CD4-positive, alpha-beta T cell treated with Interleukin-15 for 4 hours (primary cell): ENCODE measurements around the gene PCDHA7.
"Not testable (repeated sequence)": the region's sequence is repeated elsewhere in the genome, so short reads cannot be mapped to it uniquely, and the experiment has no call there.

Source experiments
- DNase-seq: peaks from one replicate; pipeline ENCODE4 v3.0.0-alpha.2; 2020; ENCODE audit warnings: low spot score

PCDHA7 gene, protein sequence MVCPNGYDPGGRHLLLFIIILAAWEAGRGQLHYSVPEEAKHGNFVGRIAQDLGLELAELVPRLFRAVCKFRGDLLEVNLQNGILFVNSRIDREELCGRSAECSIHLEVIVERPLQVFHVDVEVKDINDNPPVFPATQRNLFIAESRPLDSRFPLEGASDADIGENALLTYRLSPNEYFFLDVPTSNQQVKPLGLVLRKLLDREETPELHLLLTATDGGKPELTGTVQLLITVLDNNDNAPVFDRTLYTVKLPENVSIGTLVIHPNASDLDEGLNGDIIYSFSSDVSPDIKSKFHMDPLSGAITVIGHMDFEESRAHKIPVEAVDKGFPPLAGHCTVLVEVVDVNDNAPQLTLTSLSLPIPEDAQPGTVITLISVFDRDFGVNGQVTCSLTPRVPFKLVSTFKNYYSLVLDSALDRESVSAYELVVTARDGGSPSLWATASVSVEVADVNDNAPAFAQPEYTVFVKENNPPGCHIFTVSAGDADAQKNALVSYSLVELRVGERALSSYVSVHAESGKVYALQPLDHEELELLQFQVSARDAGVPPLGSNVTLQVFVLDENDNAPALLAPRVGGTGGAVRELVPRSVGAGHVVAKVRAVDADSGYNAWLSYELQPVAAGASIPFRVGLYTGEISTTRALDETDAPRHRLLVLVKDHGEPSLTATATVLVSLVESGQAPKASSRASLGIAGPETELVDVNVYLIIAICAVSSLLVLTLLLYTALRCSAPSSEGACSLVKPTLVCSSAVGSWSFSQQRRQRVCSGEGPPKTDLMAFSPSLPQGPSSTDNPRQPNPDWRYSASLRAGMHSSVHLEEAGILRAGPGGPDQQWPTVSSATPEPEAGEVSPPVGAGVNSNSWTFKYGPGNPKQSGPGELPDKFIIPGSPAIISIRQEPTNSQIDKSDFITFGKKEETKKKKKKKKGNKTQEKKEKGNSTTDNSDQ

DNA sequence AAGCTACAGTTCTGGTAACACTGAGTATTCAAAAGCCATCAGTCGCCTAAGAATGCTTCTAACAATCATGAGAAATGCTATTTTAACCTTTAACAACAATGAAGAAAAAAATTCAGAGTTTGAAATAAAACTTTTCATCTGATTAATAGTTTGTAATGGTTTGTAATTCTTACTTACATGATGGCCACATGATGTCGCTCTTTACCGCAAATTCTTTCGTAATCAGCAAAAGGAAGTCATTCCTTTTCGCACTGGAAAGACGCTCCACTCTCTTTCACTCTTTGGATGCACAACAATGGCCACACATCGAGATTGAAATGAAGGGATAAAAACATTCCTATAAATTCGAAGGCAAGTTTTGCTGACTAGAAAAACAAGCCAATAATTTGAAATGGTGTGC, at the start of gene PCDHA7:
PCDHA7 (plus strand) TSS at position 277 of the 400 bp plus-strand sequence; CDS start at position 392, 115 bp downstream.
- no peak for DNase-seq

DNA sequence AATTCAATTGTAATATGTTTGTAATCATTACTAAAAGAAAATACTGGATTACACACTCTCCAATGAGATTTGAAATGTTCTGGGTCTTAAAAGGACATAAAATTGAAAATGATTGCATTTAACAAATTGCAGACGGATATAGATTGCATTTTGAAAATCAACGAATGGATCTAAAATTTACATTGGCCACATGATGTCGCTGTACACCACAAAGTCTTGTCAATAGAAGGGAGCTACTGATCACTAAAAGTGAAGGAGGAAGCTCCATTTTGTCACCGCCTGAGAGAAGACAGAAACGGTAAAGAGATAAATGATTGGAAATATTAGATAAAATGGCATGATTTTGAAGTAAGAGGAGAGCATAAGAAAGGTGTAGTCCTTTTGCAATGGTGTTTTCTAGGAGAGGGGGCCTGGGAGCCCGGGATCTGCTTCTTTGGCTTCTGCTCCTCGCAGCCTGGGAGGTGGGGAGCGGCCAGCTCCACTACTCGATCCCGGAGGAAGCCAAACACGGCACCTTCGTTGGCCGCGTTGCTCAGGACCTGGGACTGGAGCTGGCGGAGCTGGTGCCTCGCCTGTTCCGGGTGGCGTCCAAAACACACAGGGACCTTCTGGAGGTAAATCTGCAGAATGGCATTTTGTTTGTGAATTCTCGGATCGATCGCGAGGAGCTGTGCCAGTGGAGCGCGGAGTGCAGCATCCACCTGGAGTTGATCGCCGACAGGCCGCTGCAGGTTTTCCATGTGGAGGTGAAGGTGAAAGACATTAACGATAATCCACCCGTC, 48.0 kb upstream of the PCDHA7 start, which contains the start of gene PCDHA1:
PCDHA1 (plus strand) TSS at position 236 of the 782 bp plus-strand sequence.
- DNase-seq: no peak

DNA sequence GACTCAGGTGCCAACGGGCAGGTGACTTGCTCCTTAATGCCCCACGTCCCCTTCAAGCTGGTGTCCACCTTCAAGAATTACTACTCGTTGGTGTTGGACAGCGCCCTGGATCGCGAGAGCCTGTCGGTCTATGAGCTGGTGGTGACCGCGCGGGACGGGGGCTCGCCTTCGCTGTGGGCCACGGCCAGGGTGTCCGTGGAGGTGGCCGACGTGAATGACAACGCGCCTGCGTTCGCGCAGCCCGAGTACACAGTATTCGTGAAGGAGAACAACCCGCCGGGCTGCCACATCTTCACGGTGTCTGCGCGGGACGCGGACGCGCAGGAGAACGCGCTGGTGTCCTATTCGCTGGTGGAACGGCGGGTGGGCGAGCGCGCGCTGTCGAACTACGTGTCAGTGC, 46.6 kb upstream of the PCDHA7 start:
- not testable (repeated sequence) for DNase-seq

DNA sequence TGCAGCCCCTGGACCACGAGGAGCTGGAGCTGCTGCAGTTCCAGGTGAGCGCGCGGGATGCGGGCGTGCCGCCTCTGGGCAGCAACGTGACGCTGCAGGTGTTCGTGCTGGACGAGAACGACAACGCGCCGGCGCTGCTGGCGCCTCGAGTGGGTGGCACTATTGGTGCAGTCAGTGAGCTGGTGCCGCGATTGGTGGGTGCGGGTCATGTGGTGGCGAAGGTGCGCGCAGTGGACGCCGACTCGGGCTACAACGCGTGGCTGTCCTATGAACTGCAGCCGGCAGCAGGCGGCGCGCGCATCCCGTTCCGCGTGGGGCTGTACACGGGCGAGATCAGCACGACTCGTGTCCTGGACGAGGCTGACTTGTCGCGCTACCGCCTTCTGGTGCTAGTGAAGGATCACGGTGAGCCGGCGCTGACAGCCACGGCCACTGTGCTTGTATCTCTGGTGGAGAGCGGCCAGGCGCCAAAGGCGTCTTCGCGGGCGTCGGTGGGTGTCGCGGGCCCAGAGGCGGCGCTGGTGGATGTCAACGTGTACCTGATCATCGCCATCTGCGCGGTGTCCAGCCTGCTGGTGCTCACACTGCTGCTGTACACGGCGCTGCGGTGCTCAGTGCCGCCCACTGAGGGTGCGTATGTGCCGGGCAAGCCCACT, 46.1 kb upstream of the PCDHA7 start:
- DNase-seq: not testable (repeated sequence)

DNA sequence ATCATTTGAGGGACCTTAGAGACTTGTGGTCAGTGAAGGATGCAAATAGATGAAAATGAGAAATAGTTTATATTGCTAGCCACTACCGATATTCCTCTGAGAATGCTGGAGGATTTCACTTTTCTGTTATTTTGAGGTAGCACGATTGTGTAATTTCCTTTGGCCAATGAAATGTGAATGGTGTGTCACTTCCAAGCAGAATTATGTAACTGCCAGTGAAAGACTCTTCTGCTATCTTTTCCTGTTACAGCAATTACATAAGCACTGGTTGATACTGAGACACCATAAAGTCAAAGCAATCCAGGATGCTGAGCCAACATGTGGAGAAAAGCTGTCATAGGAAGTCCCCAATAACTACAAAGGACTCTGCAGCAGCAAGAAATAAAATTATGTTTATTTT, 43.0 kb upstream of the PCDHA7 start:
- no peak for DNase-seq

DNA sequence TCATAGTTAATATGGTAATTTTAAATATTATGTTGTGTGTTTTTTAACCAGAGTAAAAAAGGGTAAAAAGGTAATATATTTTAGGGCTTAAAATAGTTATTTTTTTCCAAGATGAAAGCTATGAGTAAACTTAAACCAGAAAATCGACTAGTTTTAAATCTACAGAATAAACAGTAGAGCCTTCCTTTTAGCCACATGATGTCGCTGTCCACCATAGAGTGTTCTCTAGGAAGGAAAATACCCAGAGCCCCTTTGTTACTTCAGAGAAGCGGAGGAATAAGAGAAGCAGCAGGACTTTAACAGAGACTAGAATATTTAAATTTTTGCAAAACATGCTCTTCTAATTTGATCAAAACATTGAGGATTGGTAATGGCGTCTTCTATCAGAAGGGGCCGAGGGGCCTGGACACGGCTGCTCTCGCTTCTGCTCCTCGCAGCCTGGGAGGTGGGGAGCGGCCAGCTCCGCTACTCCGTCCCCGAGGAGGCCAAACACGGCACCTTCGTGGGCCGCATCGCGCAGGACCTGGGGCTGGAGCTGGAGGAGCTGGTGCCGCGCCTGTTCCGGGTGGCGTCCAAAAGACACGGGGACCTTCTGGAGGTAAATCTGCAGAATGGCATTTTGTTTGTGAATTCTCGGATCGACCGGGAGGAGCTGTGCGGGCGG, 39.3 kb upstream of the PCDHA7 start, which contains the start of gene PCDHA2:
PCDHA2 (plus strand) TSS at position 258 of the 664 bp plus-strand sequence.
- no peak for DNase-seq

DNA sequence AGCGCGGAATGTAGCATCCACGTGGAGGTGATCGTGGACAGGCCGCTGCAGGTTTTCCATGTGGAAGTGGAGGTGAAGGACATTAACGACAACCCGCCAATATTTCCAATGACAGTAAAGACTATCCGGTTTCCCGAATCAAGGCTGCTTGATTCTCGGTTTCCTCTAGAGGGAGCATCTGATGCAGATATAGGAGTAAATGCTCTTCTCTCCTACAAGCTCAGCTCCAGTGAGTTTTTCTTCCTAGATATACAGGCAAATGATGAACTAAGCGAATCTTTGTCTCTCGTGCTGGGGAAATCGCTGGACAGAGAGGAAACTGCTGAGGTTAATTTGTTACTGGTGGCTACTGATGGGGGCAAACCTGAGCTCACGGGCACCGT, 38.8 kb upstream of the PCDHA7 start:
- no peak for DNase-seq

DNA sequence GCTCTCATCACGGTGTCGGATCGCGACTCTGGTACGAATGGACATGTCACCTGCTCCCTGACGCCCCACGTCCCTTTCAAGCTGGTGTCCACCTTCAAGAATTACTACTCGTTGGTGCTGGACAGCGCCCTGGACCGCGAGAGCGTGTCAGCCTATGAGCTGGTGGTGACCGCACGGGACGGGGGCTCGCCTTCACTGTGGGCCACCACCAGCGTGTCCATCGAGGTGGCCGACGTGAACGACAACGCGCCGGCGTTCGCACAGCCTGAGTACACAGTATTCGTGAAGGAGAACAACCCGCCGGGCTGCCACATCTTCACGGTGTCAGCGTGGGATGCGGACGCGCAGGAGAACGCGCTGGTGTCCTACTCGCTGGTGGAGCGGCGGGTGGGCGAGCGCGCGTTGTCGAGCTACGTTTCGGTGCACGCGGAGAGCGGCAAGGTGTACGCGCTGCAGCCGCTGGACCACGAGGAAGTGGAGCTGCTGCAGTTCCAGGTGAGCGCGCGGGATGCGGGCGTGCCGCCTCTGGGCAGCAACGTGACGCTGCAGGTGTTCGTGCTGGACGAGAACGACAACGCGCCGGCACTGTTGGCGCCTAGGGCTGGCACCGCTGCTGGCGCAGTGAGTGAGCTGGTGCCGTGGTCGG, 37.9 kb upstream of the PCDHA7 start:
- not testable (repeated sequence) for DNase-seq

DNA sequence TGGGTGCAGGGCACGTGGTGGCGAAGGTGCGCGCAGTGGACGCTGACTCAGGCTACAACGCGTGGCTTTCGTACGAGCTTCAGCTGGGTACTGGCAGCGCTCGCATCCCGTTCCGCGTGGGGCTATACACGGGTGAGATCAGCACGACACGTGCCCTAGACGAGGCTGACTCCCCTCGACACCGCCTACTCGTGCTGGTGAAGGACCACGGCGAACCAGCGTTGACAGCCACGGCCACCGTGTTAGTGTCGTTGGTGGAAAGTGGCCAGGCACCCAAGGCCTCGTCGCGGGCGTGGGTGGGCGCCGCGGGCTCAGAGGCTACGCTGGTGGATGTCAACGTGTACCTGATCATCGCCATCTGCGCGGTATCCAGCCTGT, 37.4 kb upstream of the PCDHA7 start:
- no peak for DNase-seq

DNA sequence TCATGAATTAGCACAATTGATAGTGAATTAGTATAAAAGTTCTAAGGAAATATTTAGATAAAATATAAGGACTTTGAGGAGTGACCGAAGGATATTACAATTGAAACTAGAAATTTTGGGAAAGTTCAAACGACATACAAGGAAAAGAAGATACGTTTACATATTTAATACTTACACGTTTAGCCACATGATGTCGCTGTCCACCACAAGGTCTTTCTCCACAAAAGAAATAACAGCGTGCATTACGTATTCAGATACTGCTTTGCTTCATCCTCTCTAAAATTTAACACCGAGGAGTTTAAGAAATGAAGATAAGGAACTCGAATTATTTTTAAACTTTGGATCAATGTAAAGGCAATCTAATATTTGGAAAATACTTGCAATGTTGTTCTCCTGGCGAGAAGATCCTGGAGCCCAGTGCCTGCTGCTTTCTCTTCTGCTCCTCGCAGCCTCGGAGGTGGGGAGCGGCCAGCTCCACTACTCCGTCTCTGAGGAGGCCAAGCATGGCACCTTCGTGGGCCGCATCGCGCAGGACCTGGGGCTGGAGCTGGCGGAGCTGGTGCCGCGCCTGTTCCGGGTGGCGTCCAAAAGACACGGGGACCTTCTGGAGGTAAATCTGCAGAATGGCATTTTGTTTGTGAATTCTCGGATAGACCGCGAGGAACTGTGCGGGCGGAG, 33.1 kb upstream of the PCDHA7 start, which contains the start of gene PCDHA3:
PCDHA3 (plus strand) TSS at position 242 of the 678 bp plus-strand sequence.
- no peak for DNase-seq

DNA sequence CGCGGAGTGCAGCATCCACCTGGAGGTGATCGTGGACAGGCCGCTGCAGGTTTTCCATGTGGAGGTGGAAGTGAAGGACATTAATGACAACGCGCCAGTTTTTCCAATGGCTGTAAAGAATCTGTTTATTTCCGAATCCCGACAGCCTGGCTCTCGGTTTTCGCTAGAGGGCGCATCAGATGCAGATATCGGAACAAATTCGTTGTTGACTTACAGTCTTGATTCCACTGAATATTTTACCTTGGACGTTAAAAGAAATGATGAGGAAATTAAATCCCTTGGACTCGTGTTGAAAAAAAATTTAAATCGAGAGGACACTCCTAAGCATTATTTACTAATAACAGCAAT, 32.6 kb upstream of the PCDHA7 start:
- DNase-seq: no peak

DNA sequence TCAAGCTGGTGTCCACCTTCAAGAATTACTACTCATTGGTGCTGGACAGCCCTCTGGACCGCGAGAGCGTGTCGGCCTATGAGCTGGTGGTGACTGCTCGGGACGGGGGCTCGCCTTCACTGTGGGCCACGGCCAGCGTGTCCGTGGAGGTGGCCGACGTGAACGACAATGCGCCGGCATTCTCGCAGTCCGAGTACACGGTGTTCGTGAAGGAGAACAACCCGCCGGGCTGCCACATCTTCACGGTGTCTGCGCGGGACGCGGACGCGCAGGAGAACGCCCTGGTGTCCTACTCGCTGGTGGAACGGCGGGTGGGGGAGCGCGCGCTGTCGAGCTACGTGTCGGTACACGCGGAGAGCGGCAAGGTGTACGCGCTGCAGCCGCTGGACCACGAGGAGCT, 31.7 kb upstream of the PCDHA7 start:
- DNase-seq: not testable (repeated sequence)

DNA sequence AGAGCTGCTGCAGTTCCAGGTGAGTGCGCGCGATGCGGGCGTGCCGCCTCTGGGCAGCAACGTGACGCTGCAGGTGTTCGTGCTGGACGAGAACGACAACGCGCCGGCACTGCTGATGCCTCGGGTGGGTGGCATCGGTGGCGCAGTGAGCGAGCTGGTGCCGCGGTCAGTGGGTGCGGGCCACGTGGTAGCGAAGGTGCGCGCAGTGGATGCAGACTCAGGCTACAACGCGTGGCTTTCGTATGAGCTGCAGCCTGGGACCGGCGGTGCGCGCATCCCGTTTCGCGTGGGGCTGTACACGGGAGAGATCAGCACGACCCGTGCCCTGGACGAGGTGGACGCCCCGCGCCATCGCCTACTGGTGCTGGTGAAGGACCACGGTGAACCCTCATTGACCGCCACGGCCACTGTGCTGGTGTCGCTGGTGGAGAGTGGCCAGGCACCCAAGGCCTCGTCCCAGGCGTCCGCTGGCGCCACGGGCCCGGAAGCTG, 31.2 kb upstream of the PCDHA7 start:
- DNase-seq: no peak

DNA sequence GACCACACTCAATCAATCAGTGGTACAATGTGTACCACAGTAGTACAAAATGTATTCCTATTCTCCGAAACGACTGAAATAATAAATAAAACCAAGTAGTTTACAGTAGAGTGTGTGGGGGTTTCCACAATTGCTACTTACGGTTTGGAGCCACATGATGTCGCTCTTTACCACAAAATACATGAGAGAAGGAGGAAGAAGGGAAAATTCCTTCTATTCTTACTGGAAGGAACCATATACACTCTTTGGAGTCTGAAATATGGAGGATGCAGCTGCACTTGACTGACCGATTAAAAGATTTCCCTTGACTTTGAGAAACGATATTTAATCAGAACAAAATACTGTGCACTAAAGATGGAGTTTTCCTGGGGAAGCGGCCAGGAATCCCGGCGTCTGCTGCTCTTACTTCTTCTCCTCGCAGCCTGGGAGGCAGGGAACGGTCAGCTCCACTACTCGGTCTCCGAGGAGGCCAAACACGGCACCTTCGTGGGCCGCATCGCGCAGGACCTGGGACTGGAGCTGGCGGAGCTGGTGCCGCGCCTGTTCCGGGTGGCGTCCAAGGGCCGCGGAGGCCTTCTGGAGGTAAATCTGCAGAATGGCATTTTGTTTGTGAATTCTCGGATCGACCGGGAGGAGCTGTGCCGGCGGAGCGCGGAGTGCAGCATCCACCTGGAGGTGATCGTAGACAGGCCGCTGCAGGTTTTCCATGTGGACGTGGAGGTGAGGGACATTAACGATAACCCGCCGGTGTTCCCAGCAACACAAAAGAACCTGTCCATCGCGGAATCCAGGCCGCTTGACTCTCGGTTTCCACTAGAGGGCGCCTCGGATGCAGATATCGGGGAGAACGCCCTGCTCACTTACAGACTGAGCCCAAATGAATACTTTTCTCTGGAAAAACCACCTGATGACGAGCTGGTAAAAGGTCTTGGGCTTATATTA, 27.0 kb upstream of the PCDHA7 start, which contains the start of gene PCDHA4:
PCDHA4 (plus strand) TSS at position 235 of the 942 bp plus-strand sequence.
- no peak for DNase-seq

DNA sequence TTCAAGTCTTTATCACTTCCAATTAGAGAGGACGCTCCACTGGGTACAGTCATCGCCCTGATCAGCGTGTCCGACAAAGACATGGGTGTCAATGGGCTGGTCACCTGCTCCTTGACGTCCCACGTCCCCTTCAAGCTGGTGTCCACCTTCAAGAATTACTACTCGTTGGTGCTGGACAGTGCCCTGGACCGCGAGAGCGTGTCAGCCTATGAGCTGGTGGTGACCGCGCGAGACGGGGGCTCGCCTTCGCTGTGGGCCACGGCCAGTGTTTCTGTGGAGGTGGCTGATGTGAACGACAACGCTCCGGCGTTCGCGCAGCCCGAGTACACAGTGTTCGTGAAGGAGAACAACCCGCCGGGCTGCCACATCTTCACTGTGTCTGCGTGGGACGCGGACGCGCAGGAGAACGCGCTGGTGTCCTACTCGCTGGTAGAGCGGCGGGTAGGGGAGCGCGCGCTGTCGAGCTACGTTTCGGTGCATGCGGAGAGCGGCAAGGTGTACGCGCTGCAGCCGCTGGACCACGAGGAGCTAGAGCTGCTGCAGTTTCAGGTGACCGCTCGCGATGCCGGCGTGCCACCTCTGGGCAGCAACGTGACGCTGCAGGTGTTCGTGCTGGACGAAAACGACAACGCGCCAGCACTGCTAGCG, 25.7 kb upstream of the PCDHA7 start:
- not testable (repeated sequence) for DNase-seq

DNA sequence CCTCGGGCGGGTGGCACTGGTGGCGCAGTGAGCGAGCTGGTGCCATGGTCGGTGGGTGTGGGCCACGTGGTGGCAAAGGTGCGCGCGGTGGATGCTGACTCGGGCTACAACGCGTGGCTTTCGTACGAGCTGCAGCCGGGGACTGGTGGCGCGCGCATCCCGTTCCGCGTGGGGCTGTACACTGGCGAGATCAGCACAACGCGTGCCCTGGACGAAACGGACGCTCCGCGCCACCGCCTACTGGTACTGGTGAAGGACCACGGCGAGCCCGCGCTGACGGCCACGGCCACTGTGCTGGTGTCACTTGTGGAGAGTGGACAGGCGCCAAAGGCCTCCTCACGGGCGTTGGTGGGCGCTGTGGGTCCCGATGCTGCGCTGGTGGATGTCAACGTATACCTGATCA, 25.2 kb upstream of the PCDHA7 start:
- no peak for DNase-seq

DNA sequence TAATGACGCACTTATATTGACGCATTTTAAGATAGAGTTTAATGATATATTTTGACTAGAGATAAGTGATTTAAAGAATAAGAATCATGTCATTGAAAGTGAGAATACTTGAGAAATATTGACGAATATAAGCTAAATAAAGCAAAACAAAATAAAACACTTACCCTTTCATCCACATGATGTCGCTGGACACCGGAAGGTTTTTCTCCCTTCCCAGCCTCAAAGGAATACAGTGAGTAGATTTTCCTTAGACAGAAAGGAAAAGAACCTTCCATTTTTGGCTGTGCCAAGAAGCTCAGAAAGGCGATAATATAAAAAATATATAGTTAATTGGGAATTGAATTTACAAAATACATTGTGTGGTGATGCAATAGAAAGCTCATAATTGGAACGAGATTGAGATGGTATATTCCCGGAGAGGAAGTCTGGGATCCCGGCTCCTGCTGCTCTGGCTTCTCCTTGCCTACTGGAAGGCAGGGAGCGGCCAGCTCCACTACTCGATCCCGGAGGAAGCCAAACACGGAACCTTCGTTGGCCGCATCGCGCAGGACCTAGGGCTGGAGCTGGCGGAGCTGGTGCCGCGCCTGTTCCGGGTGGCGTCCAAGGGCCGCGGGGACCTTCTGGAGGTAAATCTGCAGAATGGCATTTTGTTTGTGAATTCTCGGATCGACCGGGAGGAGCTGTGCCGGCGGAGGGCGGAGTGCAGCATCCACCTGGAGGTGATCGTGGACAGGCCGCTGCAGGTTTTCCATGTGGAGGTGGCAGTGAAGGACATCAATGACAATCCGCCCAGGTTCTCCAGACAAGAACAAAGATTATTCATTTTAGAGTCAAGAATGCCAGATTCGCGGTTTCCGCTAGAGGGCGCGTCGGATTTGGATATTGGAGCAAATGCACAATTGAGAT, 12.4 kb upstream of the PCDHA7 start, which contains the start of gene PCDHA5:
PCDHA5 (plus strand) TSS at position 239 of the 906 bp plus-strand sequence.
- DNase-seq: no peak
